ENCODE results near the gene GPR87.

- TF ChIP-seq ZFX (IDR thresholded peaks at IDR 0.05; ENCODE audit: borderline replicate concordance) (no peak), CTCF (IDR thresholded peaks at IDR 0.05) (no peak)
Measured at GRCh38 chr3:151256749-151257148, 59.9 kb downstream of the GPR87 start.
